HEK293 (cell line): ENCODE data around the gene CASKIN1.

Source experiments
- ZNF121 ChIP-seq: fragments of 450-650 bp; formaldehyde crosslinking; IDR thresholded peaks from 2 replicates; pipeline ENCODE4 v1.5.1; 2016; ENCODE audit warnings: missing biosample characterization, missing genetic modification characterization
- ZNF24 ChIP-seq: fragments of 450-650 bp; formaldehyde crosslinking; IDR thresholded peaks from 2 replicates; pipeline ENCODE4 v1.5.1; 2016; ENCODE audit warnings: missing biosample characterization, missing genetic modification characterization
- ZNF292 ChIP-seq: fragments of 450-650 bp; formaldehyde crosslinking; IDR thresholded peaks from 2 replicates; pipeline ENCODE4 v1.5.1; 2016; ENCODE audit warnings: low read depth, missing biosample characterization, missing genetic modification characterization, borderline replicate concordance
- ZNF776 ChIP-seq: fragments of 450-650 bp; formaldehyde crosslinking; IDR thresholded peaks from 2 replicates; pipeline ENCODE4 v1.5.0; 2017; ENCODE audit warnings: missing biosample characterization, missing genetic modification characterization, borderline replicate concordance
- TF ChIP-seq, protein P1 (sequence below): fragments of 450-650 bp; formaldehyde crosslinking; IDR thresholded peaks from 2 replicates; pipeline ENCODE4 v1.5.1; 2016; ENCODE audit warnings: missing biosample characterization, missing genetic modification characterization
- TF ChIP-seq, protein P2 (sequence below): fragments of 450-650 bp; formaldehyde crosslinking; IDR thresholded peaks from 2 replicates; pipeline ENCODE4 v1.5.1; 2017; ENCODE audit warnings: missing biosample characterization, missing genetic modification characterization
- TF ChIP-seq, protein P3 (sequence below): IDR thresholded peaks from 2 replicates; pipeline ENCODE4 v1.6.1; 2011; ENCODE audit warnings: mild to moderate bottlenecking, low read depth, low read length, borderline replicate concordance

DNA sequence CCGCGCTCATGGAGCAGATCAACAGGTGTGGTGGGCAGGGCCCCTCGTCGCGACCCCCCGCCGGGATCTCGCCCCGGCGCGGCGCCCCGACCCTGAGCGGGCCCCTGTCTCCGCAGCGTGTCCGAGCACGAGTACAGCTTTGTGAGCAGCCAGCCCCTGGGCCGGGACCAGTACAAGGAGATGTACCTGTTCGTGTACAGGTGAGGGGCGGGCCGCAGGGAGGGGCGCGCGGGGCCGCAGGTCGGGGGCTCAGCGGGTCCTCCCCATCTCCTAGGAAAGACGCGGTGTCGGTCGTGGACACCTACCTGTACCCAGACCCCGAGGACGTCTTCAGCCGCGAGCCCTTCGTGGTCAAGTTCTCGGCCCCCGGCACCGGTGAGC, 40.7 kb upstream of the CASKIN1 start:
- TF ChIP-seq, protein P1, sequence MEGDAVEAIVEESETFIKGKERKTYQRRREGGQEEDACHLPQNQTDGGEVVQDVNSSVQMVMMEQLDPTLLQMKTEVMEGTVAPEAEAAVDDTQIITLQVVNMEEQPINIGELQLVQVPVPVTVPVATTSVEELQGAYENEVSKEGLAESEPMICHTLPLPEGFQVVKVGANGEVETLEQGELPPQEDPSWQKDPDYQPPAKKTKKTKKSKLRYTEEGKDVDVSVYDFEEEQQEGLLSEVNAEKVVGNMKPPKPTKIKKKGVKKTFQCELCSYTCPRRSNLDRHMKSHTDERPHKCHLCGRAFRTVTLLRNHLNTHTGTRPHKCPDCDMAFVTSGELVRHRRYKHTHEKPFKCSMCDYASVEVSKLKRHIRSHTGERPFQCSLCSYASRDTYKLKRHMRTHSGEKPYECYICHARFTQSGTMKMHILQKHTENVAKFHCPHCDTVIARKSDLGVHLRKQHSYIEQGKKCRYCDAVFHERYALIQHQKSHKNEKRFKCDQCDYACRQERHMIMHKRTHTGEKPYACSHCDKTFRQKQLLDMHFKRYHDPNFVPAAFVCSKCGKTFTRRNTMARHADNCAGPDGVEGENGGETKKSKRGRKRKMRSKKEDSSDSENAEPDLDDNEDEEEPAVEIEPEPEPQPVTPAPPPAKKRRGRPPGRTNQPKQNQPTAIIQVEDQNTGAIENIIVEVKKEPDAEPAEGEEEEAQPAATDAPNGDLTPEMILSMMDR (tag by site-specific recombination), result no peak
- TF ChIP-seq ZNF121 (tag by site-specific recombination) (no peak), ZNF24 (no peak), ZNF292 (tag by site-specific recombination) (no peak), ZNF776 (tag by site-specific recombination) (no peak)
- TF ChIP-seq, protein P2, sequence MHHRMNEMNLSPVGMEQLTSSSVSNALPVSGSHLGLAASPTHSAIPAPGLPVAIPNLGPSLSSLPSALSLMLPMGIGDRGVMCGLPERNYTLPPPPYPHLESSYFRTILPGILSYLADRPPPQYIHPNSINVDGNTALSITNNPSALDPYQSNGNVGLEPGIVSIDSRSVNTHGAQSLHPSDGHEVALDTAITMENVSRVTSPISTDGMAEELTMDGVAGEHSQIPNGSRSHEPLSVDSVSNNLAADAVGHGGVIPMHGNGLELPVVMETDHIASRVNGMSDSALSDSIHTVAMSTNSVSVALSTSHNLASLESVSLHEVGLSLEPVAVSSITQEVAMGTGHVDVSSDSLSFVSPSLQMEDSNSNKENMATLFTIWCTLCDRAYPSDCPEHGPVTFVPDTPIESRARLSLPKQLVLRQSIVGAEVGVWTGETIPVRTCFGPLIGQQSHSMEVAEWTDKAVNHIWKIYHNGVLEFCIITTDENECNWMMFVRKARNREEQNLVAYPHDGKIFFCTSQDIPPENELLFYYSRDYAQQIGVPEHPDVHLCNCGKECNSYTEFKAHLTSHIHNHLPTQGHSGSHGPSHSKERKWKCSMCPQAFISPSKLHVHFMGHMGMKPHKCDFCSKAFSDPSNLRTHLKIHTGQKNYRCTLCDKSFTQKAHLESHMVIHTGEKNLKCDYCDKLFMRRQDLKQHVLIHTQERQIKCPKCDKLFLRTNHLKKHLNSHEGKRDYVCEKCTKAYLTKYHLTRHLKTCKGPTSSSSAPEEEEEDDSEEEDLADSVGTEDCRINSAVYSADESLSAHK (tag by site-specific recombination), result no peak
- TF ChIP-seq, protein P3, sequence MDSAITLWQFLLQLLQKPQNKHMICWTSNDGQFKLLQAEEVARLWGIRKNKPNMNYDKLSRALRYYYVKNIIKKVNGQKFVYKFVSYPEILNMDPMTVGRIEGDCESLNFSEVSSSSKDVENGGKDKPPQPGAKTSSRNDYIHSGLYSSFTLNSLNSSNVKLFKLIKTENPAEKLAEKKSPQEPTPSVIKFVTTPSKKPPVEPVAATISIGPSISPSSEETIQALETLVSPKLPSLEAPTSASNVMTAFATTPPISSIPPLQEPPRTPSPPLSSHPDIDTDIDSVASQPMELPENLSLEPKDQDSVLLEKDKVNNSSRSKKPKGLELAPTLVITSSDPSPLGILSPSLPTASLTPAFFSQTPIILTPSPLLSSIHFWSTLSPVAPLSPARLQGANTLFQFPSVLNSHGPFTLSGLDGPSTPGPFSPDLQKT, result no peak
